CD4-positive, alpha-beta T cell (primary cell): ENCODE data around the gene GLIS1. TPM values are rescaled to one million over a fixed set of nuclear protein-coding genes. Genes with fewer than 3 reads are reported as not detected.

Experiments
- ATAC-seq: fragments of 200-7000 bp; cut with Tn5 transposase; one replicate; pipeline ENCODE4 v1.10.0; 2022; ENCODE audit warnings: mild to moderate bottlenecking; ENCODE audit not compliant: poor library complexity
- CTCF ChIA-PET: fragments of 350-600 bp; sonication (Branson Sonifier 250); formaldehyde crosslinking; loops from one replicate; lab custom pipeline; 2021; ENCODE audit warnings: antibody characterized with exemption, inconsistent platforms; lab: Charles Lee
- POLR2A ChIA-PET: fragments of 350-600 bp; sonication (Branson Sonifier 250); formaldehyde crosslinking; loops from one replicate; lab custom pipeline; 2021; ENCODE audit warnings: antibody characterized with exemption, inconsistent platforms; lab: Charles Lee
- DNase-seq, 14 experiments: peaks; one replicate each; pipeline ENCODE4 v3.0.0-alpha.2; 2013 to 2020; ENCODE audit warnings: mixed read lengths in 2 of 14
- H3K27ac ChIP-seq, 2 donors: one replicate each; pipeline versions ENCODE4 v1.5.1 to v1.7.0; 2013; ENCODE audit warnings: low read length in 2 of 2, low read depth in 1 of 2, mild to moderate bottlenecking in 1 of 2
- H3K27me3 ChIP-seq, 2 experiments: 1 replicate in 1 of 2; 2 replicates in 1 of 2; pipeline versions ENCODE4 v1.6.1 to v1.7.0; 2013; ENCODE audit warnings: low read length in 2 of 2, control low read depth in 1 of 2, mild to moderate bottlenecking in 1 of 2, moderate library complexity in 1 of 2; ENCODE audit not compliant: insufficient read depth in 2 of 2, control insufficient read depth in 1 of 2
- H3K36me3 ChIP-seq: one replicate; pipeline ENCODE4 v1.6.1; 2013; ENCODE audit warnings: low read length, control low read depth; ENCODE audit not compliant: insufficient read depth
- H3K4me1 ChIP-seq: one replicate; pipeline ENCODE4 v1.6.1; 2013; ENCODE audit warnings: low read length, control low read depth; ENCODE audit not compliant: insufficient read depth
- H3K4me3 ChIP-seq: one replicate; pipeline ENCODE4 v1.5.1; 2013; ENCODE audit warnings: mild to moderate bottlenecking, low read length, moderate library complexity
- H3K9me3 ChIP-seq, 2 experiments: 1 replicate in 1 of 2; 2 replicates in 1 of 2; pipeline versions ENCODE4 v1.6.1 to v1.7.0; 2013; ENCODE audit warnings: low read length in 2 of 2, mild to moderate bottlenecking in 2 of 2, control low read depth in 1 of 2, moderate library complexity in 1 of 2; ENCODE audit not compliant: control insufficient read depth in 1 of 2, insufficient read depth in 1 of 2
- H3K27ac Mint-ChIP-seq: one replicate; pipeline ENCODE4 v1.8.0; 2020; ENCODE audit warnings: mixed read lengths
- H3K27me3 Mint-ChIP-seq: one replicate; pipeline ENCODE4 v1.8.0; 2021; ENCODE audit warnings: mixed read lengths
- H3K36me3 Mint-ChIP-seq: one replicate; pipeline ENCODE4 v1.8.0; 2021; ENCODE audit warnings: low read depth, mixed read lengths
- H3K4me1 Mint-ChIP-seq: one replicate; pipeline ENCODE4 v1.8.0; 2021; ENCODE audit warnings: low read depth, mixed read lengths
- H3K4me3 Mint-ChIP-seq: one replicate; pipeline ENCODE4 v1.8.0; 2020; ENCODE audit warnings: mild to moderate bottlenecking, mixed read lengths
- H3K9me3 Mint-ChIP-seq: one replicate; pipeline ENCODE4 v1.8.0; 2020; ENCODE audit warnings: mixed read lengths
- intact Hi-C, 2 experiments: fragments of 100-400 bp; cut with DNase I in 1 of 2; cut with micrococcal nuclease in 1 of 2; formaldehyde crosslinking; loops; one replicate each; pipeline versions ENCODE4 v1.15.1 to v1.9.0; 2023 to 2025; cut with DNase I, micrococcal nuclease
- total RNA-seq, 174 experiments: library from RNA in 2 of 174; stranded (reverse) in 2 of 174; gene quantifications; one replicate each; pipeline ENCODE4 v1.2.3 and lab custom pipeline; 2021 to 2026
- TF ChIP-seq, protein P1 (sequence below): fragments of 200-600 bp; IDR thresholded peaks from one replicate; pipeline ENCODE4 v1.8.0; 2022; ENCODE audit warnings: antibody characterized with exemption, mild to moderate bottlenecking

Gene GLIS1
- total RNA-seq, 2 experiments from 2014 or later, result not detected

DNA sequence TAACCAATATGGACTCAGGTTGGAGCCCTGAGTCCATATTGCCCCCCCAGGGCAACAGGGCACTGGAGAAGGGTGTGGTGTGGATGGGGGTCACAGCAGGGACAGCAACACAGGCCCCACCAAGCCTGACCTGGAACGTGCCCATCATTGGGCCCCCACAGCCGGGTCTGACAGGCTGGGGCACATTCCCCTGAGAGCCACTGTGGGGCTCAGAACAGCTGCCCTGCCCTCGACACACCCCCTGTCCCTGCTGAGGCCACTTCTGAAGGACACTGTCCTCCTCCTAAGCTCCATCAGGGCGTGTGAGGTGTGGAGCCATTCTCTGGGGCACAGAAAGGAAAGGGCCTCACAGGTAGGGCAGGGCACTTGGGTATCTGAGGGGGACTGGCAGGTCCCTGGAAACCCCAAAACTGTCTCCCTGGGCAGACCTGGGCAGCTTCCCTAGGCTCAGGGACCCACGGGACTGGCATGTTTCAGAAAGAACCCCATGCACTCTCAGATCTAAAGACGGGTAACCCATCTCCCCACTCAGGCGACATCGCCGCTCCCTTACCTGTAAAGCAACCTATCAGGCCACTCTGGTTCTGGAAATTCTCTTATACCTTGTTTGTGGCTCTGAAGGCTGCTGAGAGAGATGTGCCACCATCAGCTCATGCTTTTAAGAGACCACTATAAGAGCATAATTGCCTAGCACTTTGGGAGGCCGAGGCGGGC lies 184.2 kb downstream of the GLIS1 start:
- TF ChIP-seq, protein P1, sequence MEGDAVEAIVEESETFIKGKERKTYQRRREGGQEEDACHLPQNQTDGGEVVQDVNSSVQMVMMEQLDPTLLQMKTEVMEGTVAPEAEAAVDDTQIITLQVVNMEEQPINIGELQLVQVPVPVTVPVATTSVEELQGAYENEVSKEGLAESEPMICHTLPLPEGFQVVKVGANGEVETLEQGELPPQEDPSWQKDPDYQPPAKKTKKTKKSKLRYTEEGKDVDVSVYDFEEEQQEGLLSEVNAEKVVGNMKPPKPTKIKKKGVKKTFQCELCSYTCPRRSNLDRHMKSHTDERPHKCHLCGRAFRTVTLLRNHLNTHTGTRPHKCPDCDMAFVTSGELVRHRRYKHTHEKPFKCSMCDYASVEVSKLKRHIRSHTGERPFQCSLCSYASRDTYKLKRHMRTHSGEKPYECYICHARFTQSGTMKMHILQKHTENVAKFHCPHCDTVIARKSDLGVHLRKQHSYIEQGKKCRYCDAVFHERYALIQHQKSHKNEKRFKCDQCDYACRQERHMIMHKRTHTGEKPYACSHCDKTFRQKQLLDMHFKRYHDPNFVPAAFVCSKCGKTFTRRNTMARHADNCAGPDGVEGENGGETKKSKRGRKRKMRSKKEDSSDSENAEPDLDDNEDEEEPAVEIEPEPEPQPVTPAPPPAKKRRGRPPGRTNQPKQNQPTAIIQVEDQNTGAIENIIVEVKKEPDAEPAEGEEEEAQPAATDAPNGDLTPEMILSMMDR, result no peak
- Mint-ChIP-seq H3K36me3 (no peaks in the 10 kb centered on the region), H3K9me3 (no peaks in the 10 kb centered on the region), H3K27ac (no peak overlapping the region), H3K4me1 (no peaks in the 10 kb centered on the region), H3K4me3 (no peak overlapping the region), H3K27me3 (no peaks in the 10 kb centered on the region)
- H3K27me3 ChIP-seq, result no peaks in the 10 kb centered on the region
- ATAC-seq (no peak), DNase-seq (peak in 1 of 14 experiments; percentile 25)
- H3K27ac ChIP-seq, result no peak overlapping the region
- intact Hi-C loops, result no loop called here
- no peaks in the 10 kb centered on the region for H3K36me3 ChIP-seq
- H3K4me1 ChIP-seq, result no peaks in the 10 kb centered on the region
- ChIA-PET POLR2A (no interaction called here), CTCF (no interaction called here)
- H3K4me3 ChIP-seq, result no peak overlapping the region
- H3K9me3 ChIP-seq, result no peaks in the 10 kb centered on the region

DNA sequence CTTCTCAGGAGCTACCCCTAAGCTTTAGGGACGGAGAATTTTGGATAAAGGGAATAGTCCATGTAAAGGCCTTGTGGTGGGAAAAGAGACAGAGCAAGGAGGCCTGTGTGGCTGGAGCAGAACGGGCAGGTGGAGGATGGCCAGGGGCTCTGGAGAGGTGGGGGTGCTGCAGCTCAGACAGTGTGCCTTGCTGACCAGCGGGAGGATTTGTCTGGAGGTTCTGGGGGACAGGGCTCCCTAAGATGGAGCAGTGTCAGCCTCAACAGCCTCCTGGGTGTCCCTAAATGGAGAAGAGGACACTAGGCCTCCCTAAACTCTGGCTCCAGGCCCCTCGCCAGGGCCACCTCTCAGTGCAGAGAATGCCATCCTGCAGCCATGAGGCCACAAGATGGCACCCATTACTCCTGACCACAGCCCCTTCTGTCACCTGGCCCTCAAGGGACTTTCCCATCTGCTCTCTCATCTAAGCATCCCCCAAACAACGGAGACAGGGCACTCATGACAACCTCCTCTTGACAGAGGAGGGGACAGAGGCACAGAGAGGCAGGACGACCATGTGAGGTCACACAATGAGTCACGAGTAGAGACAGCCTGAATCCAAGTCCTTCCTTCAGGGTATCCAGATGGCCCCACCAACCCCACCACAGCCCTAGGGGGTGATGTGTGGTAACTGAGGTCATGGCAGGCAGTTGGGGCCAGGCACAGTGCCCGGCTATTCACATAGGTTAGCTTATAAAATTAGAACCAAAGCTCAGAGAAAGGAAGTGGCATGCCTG lies 185.0 kb downstream of the GLIS1 start:
- Mint-ChIP-seq H3K4me3 (no peak overlapping the region), H3K27me3 (no peaks in the 10 kb centered on the region), H3K27ac (no peak overlapping the region), H3K9me3 (no peaks in the 10 kb centered on the region), H3K4me1 (no peaks in the 10 kb centered on the region), H3K36me3 (no peaks in the 10 kb centered on the region)
- TF ChIP-seq, protein P1, result no peak
- Histone ChIP-seq H3K4me3 (no peak overlapping the region), H3K36me3 (no peaks in the 10 kb centered on the region), H3K9me3 (no peaks in the 10 kb centered on the region), H3K4me1 (no peaks in the 10 kb centered on the region), H3K27ac (no peak overlapping the region), H3K27me3 (no peaks in the 10 kb centered on the region)
- ChIA-PET CTCF (no interaction called here), POLR2A (no interaction called here)
- ATAC-seq, result no peak
- intact Hi-C loops, result no loop called here
- peak in 1 of 14 experiments; percentile 25 for DNase-seq

DNA sequence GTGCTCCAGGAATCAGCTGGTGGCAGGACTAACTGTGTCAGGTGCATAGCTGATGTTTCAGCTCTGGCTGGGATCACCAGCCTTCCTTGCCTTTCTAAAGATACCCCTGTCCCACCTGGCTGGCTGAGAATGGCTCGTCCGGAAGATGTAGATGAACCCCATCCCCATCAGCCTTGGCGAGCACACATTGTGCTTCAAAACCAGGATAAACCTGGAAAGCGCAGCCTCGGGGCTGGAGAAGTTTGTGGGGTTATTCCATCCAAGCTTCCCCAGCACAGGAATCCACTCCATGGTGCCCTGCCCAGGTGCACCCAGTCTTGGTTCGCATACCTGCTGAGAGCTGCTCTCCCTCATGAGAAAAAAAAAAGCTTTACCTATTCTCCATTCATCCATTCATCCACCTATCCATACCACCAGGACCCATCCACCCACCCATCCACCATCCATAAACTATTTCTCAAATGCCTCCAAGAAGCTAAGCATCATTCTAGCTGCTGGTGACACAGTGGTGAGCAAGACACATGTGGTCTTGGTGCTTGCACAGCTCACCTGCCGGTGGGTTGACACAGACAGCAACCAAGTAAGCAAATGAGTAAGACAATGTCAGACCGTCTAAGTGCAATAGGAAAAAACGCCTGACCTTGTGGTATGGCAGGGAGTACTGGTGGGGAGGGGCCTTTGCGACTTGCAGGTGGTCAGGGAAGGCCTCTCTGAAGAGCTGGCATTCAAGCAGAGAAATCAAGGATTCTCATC lies 185.8 kb downstream of the GLIS1 start:
- CTCF ChIA-PET, result no interaction called here
- Histone ChIP-seq H3K9me3 (no peaks in the 10 kb centered on the region), H3K4me1 (no peaks in the 10 kb centered on the region), H3K4me3 (no peak overlapping the region), H3K27ac (no peak overlapping the region), H3K36me3 (no peaks in the 10 kb centered on the region), H3K27me3 (no peaks in the 10 kb centered on the region)
- no peaks in the 10 kb centered on the region for H3K9me3 Mint-ChIP-seq
- no peak for ATAC-seq
- no peaks in the 10 kb centered on the region for H3K4me1 Mint-ChIP-seq
- intact Hi-C loops, result no loop called here
- H3K4me3 Mint-ChIP-seq, result no peak overlapping the region
- POLR2A ChIA-PET, result no interaction called here
- no peaks in the 10 kb centered on the region for H3K27me3 Mint-ChIP-seq
- DNase-seq, result peak in 1 of 14 experiments; percentile 15
- TF ChIP-seq, protein P1, result no peak
- H3K27ac Mint-ChIP-seq, result no peak overlapping the region
- H3K36me3 Mint-ChIP-seq, result no peaks in the 10 kb centered on the region
